Effector memory CD8-positive, alpha-beta T cell (primary cell): Measurements from ENCODE around the gene IL17RA.
A peak's percentile ranks its signal among the peaks of the same experiment; 100 is the strongest.

ENCODE experiments used
- ATAC-seq: fragments of 150-1000 bp; cut with Tn5 transposase; replicated peaks from 2 replicates; pipeline ENCODE4 v1.10.0; 2021; ENCODE audit warnings: mild to moderate bottlenecking, moderate library complexity
- DNase-seq, 3 experiments: peaks; one replicate each; pipeline ENCODE4 v3.0.0; 2021
- H3K27ac Mint-ChIP-seq, 2 donors: one replicate each; pipeline ENCODE4 v1.8.0; 2022; ENCODE audit warnings: mild to moderate bottlenecking in 2 of 2, mixed read lengths in 2 of 2, moderate library complexity in 2 of 2
- H3K27me3 Mint-ChIP-seq, 2 donors: one replicate each; pipeline ENCODE4 v1.8.0; 2022; ENCODE audit warnings: mixed read lengths in 2 of 2
- H3K36me3 Mint-ChIP-seq: one replicate; pipeline ENCODE4 v1.8.0; 2022; ENCODE audit warnings: mild to moderate bottlenecking, moderate library complexity, mixed read lengths; ENCODE audit not compliant: insufficient read depth
- H3K4me1 Mint-ChIP-seq, 2 donors: one replicate each; pipeline ENCODE4 v1.8.0; 2022; ENCODE audit warnings: low read depth in 2 of 2, mixed read lengths in 2 of 2
- H3K4me3 Mint-ChIP-seq, 2 donors: one replicate each; pipeline ENCODE4 v1.8.0; 2022; ENCODE audit warnings: mild to moderate bottlenecking in 2 of 2, mixed read lengths in 2 of 2, moderate library complexity in 2 of 2
- H3K9me3 Mint-ChIP-seq, 2 donors: one replicate each; pipeline ENCODE4 v1.8.0; 2022; ENCODE audit warnings: mixed read lengths in 2 of 2

Gene IL17RA

GRCh38 chr22:17086788-17087497 lies 2.1 kb downstream of the IL17RA start:
- peak overlapping the region; percentile 77 to 86 for H3K27ac Mint-ChIP-seq
- peak overlapping the region; percentile 86 to 89 for H3K4me3 Mint-ChIP-seq
- peaks cover 47 to 49% of the 10 kb centered on the region in 2 donors for H3K4me1 Mint-ChIP-seq
- no peak for ATAC-seq
- H3K36me3 Mint-ChIP-seq, result peaks cover 34% of the 10 kb centered on the region
- peak in 1 of 3 experiments; percentile 2 for DNase-seq
- no peaks in the 10 kb centered on the region for H3K9me3 Mint-ChIP-seq
- no peaks in the 10 kb centered on the region for H3K27me3 Mint-ChIP-seq

GRCh38 chr22:17087498-17088131 lies 2.8 kb downstream of the IL17RA start:
- H3K27me3 Mint-ChIP-seq, result no peaks in the 10 kb centered on the region
- DNase-seq (peak; percentile 43 to 55 (median 48)), ATAC-seq (peak; percentile 36)
- H3K36me3 Mint-ChIP-seq, result peaks cover 34% of the 10 kb centered on the region
- peak overlapping the region; percentile 86 to 89 for H3K4me3 Mint-ChIP-seq
- H3K4me1 Mint-ChIP-seq, result peaks cover 51 to 54% of the 10 kb centered on the region in 2 donors
- no peaks in the 10 kb centered on the region for H3K9me3 Mint-ChIP-seq
- peak overlapping the region; percentile 77 to 86 for H3K27ac Mint-ChIP-seq

GRCh38 chr22:17090550-17090949 lies 5.8 kb downstream of the IL17RA start:
- H3K27me3 Mint-ChIP-seq, result no peaks in the 10 kb centered on the region
- peaks cover 55 to 68% of the 10 kb centered on the region in 2 donors for H3K4me1 Mint-ChIP-seq
- H3K9me3 Mint-ChIP-seq, result no peaks in the 10 kb centered on the region
- no peak for DNase-seq
- H3K4me3 Mint-ChIP-seq, result peak overlapping the region; percentile 3 to 32
- H3K36me3 Mint-ChIP-seq, result peaks cover 23% of the 10 kb centered on the region
- peak overlapping the region; percentile 11 to 62 for H3K27ac Mint-ChIP-seq
- no peak for ATAC-seq

DNA sequence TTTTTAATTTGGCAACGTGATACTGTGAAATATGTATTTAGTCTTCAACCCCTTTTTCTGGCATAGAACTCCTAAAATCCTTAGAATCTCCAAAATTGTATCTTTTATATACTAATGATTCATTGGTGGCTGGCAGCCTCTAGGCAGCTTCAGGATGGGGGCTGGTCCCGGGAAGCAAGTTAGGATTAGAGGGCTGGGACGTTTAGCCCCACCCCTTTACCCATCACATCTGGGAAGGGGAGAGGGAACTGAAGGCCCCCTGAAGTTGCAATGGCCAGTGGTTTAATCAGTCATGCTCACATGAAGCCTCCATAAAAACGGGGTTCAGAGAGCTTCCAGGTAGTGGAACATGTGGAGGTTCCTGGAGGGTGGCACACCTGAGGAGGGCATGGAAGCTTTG lies 7.1 kb downstream of the IL17RA start:
- DNase-seq, result no peak
- H3K4me1 Mint-ChIP-seq, result peaks cover 51 to 59% of the 10 kb centered on the region in 2 donors
- no peaks in the 10 kb centered on the region for H3K27me3 Mint-ChIP-seq
- no peaks in the 10 kb centered on the region for H3K9me3 Mint-ChIP-seq
- no peak overlapping the region for H3K4me3 Mint-ChIP-seq
- peaks cover 19% of the 10 kb centered on the region for H3K36me3 Mint-ChIP-seq
- H3K27ac Mint-ChIP-seq, result peak overlapping the region in 1 of 2 donors; percentile 17
- ATAC-seq, result no peak

DNA sequence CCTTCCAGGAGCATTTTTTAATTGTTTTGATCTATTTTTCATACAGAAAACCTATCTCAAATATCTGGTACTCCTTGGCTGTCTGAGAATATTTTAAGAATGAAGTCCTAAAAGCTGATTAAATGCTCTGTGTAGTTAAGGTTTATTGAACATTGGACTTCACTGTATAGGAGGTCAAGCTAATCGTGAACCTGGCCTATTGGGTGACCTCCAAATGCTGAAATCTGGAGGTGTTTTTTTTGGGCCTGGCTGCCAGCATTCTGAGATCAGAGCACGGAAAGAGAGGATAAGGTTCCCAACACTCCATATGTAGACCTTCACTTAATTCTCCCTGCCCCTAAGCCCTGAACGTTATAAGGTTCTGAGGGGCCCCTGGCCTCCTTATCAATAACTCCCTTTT lies 8.3 kb downstream of the IL17RA start:
- Mint-ChIP-seq H3K27me3 (no peaks in the 10 kb centered on the region), H3K4me3 (no peak overlapping the region), H3K36me3 (peaks cover 8% of the 10 kb centered on the region), H3K9me3 (no peaks in the 10 kb centered on the region), H3K4me1 (peaks cover 47 to 59% of the 10 kb centered on the region in 2 donors), H3K27ac (peak overlapping the region in 1 of 2 donors; percentile 17)
- DNase-seq (no peak), ATAC-seq (no peak)

- peaks cover 51 to 66% of the 10 kb centered on the region in 2 donors for H3K4me1 Mint-ChIP-seq
- no peaks in the 10 kb centered on the region for H3K27me3 Mint-ChIP-seq
- H3K9me3 Mint-ChIP-seq, result no peaks in the 10 kb centered on the region
- H3K36me3 Mint-ChIP-seq, result peaks cover 29% of the 10 kb centered on the region
- no peak for DNase-seq
- H3K27ac Mint-ChIP-seq, result no peak overlapping the region
- no peak overlapping the region for H3K4me3 Mint-ChIP-seq
- no peak for ATAC-seq
Observed at GRCh38 chr22:17095538-17095937, 10.7 kb downstream of the IL17RA start.

DNA sequence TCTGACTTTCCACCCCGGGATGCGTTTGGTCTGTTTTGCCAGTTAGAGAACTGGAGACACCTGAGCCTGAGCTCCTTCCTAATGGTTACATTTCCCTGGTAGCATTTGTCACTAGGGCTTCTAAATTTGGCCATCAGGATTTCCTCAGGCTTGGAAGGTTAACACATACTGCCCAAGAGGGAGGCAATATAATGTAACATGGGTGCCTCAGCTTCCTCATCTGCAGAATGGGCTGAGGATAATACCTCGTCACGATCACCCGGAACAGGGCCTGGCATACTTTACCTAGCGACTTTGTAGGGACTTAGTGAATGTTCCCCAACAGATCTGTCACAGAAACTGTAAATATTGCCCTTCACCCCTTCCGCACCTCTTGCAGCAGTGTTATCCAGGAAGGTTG lies 11.3 kb downstream of the IL17RA start:
- H3K4me1 Mint-ChIP-seq, result peaks cover 51 to 65% of the 10 kb centered on the region in 2 donors
- DNase-seq (no peak), ATAC-seq (no peak)
- H3K27ac Mint-ChIP-seq, result no peak overlapping the region
- no peaks in the 10 kb centered on the region for H3K27me3 Mint-ChIP-seq
- peaks cover 34% of the 10 kb centered on the region for H3K36me3 Mint-ChIP-seq
- H3K4me3 Mint-ChIP-seq, result no peak overlapping the region
- no peaks in the 10 kb centered on the region for H3K9me3 Mint-ChIP-seq

GRCh38 chr22:17097062-17097461 lies 12.3 kb downstream of the IL17RA start:
- Mint-ChIP-seq H3K36me3 (peaks cover 42% of the 10 kb centered on the region), H3K27ac (no peak overlapping the region), H3K4me3 (peak overlapping the region in 1 of 2 donors; percentile 13), H3K4me1 (peaks cover 51 to 69% of the 10 kb centered on the region in 2 donors), H3K27me3 (no peaks in the 10 kb centered on the region), H3K9me3 (no peaks in the 10 kb centered on the region)
- DNase-seq, result no peak
- no peak for ATAC-seq

GRCh38 chr22:17097701-17098100 lies 12.9 kb downstream of the IL17RA start:
- H3K27ac Mint-ChIP-seq, result peak overlapping the region in 1 of 2 donors; percentile 81
- ATAC-seq (no peak), DNase-seq (no peak)
- H3K4me1 Mint-ChIP-seq, result peaks cover 47 to 63% of the 10 kb centered on the region in 2 donors
- peaks cover 48% of the 10 kb centered on the region for H3K36me3 Mint-ChIP-seq
- no peaks in the 10 kb centered on the region for H3K9me3 Mint-ChIP-seq
- no peaks in the 10 kb centered on the region for H3K27me3 Mint-ChIP-seq
- H3K4me3 Mint-ChIP-seq, result peak overlapping the region; percentile 65 to 70

- peaks cover 42 to 56% of the 10 kb centered on the region in 2 donors for H3K4me1 Mint-ChIP-seq
Observed at GRCh38 chr22:17098379-17098819, 13.6 kb downstream of the IL17RA start.

DNA sequence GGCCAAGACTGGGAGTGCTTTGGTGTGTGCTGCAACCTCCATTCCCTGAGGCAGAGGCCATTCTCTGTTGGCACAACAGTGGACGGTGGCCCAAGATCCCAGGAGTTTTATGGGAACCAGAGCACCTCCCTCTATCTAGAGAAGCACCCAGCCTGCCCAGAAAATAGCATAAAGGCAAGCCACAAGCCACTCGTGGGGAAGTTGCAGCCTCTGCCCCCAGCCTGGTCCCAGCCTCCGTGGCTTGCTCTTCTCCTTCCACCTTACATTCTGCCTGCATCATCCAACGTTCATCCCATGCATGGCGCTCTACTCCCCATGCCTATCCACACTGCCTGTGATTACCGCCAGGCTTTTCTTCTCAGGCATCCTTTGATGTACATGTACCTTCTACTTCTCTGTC lies 15.8 kb downstream of the IL17RA start:
- Mint-ChIP-seq H3K36me3 (peaks cover 67% of the 10 kb centered on the region), H3K27ac (peak overlapping the region in 1 of 2 donors; percentile 36), H3K9me3 (no peaks in the 10 kb centered on the region), H3K4me1 (peaks cover 37 to 39% of the 10 kb centered on the region in 2 donors), H3K27me3 (no peaks in the 10 kb centered on the region), H3K4me3 (no peak overlapping the region)
- ATAC-seq (no peak), DNase-seq (no peak)

More at GRCh38 chr22:17098379-17098819, 13.6 kb downstream of the IL17RA start:
- DNase-seq (peak; percentile 35 to 42 (median 40)), ATAC-seq (peak; percentile 94)
- Mint-ChIP-seq H3K27ac (peak overlapping the region in 1 of 2 donors; percentile 81), H3K27me3 (no peaks in the 10 kb centered on the region), H3K4me3 (peak overlapping the region; percentile 65 to 70), H3K9me3 (no peaks in the 10 kb centered on the region), H3K36me3 (peaks cover 53% of the 10 kb centered on the region)

- no peak overlapping the region for H3K4me3 Mint-ChIP-seq
Observed at GRCh38 chr22:17101475-17102296, 16.9 kb downstream of the IL17RA start.

DNA sequence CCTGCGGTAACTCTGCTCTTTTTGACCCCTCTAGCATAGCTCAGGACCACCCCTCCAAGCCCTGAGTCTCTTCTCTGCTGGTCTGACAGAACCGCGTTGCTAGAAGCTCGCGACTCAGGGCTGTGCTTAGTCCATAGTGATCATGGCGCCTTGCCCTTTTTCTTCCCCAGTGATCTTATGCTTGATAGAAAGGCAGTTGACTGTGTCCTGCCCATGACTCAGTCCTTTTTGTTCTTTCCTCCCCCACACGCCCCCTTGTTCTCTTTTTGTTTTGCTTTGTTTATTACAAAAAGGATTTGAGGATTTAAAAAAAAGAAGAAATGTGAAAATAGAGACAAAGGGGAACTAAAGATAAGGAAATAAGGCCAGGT lies 17.5 kb downstream of the IL17RA start:
- DNase-seq, result no peak
- ATAC-seq, result no peak
- H3K4me1 Mint-ChIP-seq, result peaks cover 32 to 42% of the 10 kb centered on the region in 2 donors
- H3K27me3 Mint-ChIP-seq, result no peaks in the 10 kb centered on the region
- H3K9me3 Mint-ChIP-seq, result no peaks in the 10 kb centered on the region
- no peak overlapping the region for H3K4me3 Mint-ChIP-seq
- peak overlapping the region in 1 of 2 donors; percentile 68 for H3K27ac Mint-ChIP-seq
- peaks cover 79% of the 10 kb centered on the region for H3K36me3 Mint-ChIP-seq

More at GRCh38 chr22:17101475-17102296, 16.9 kb downstream of the IL17RA start:
- Mint-ChIP-seq H3K4me1 (peaks cover 37 to 39% of the 10 kb centered on the region in 2 donors), H3K27me3 (no peaks in the 10 kb centered on the region), H3K27ac (peak overlapping the region in 1 of 2 donors; percentile 68), H3K9me3 (no peaks in the 10 kb centered on the region), H3K36me3 (peaks cover 73% of the 10 kb centered on the region)
- DNase-seq, result no peak
- ATAC-seq, result no peak
